WTC11 (cell line): Measurements from ENCODE around the gene PDAP1. TPM values are rescaled to one million over a fixed set of nuclear protein-coding genes. Genes with fewer than 3 reads are reported as not detected.

Source experiments
- CBFB ChIP-seq: sonication (generic); formaldehyde crosslinking; IDR thresholded peaks from 2 replicates; pipeline ENCODE4 v1.8.1; 2022; ENCODE audit warnings: mild to moderate bottlenecking, low read depth, missing genetic modification reagents
- ERG ChIP-seq: fragments of 250-450 bp; sonication (Bioruptor Pico); IDR thresholded peaks from 2 replicates; pipeline ENCODE4 v1.8.0; 2021; ENCODE audit warnings: mild to moderate bottlenecking
- FOXK1 ChIP-seq: sonication (generic); formaldehyde crosslinking; IDR thresholded peaks from 2 replicates; pipeline ENCODE4 v1.8.0; 2022; ENCODE audit warnings: mild to moderate bottlenecking, moderate library complexity, missing genetic modification reagents
- GTF2I ChIP-seq: fragments of 250-450 bp; sonication (Bioruptor Pico); conservative IDR thresholded peaks from 2 replicates; pipeline ENCODE4 v1.4.0; 2021; ENCODE audit warnings: mild to moderate bottlenecking
- MYBL2 ChIP-seq: sonication (generic); formaldehyde crosslinking; IDR thresholded peaks from 2 replicates; pipeline ENCODE4 v1.8.1; 2023; ENCODE audit warnings: mild to moderate bottlenecking, moderate library complexity, missing genetic modification reagents
- NFE2L1 ChIP-seq: sonication (generic); formaldehyde crosslinking; IDR thresholded peaks from 2 replicates; pipeline ENCODE4 v1.8.1; 2023; ENCODE audit warnings: missing genetic modification reagents
- PREB ChIP-seq: sonication (generic); formaldehyde crosslinking; IDR thresholded peaks from 2 replicates; pipeline ENCODE4 v1.8.1; 2022; ENCODE audit warnings: mild to moderate bottlenecking, missing genetic modification reagents, moderate library complexity, borderline replicate concordance
- RORB ChIP-seq: fragments of 250-450 bp; sonication (Bioruptor Pico); IDR thresholded peaks from 2 replicates; pipeline ENCODE4 v1.9.0; 2021; ENCODE audit warnings: mild to moderate bottlenecking
- SOX15 ChIP-seq: fragments of 250-450 bp; sonication (Bioruptor Pico); IDR thresholded peaks from 2 replicates; pipeline ENCODE4 v1.9.0; 2021; ENCODE audit warnings: mild to moderate bottlenecking
- SP1 ChIP-seq: sonication (generic); formaldehyde crosslinking; conservative IDR thresholded peaks from 2 replicates; pipeline ENCODE4 v1.8.1; 2022; ENCODE audit warnings: missing genetic modification reagents
- TP53 ChIP-seq: sonication (generic); formaldehyde crosslinking; IDR thresholded peaks from 2 replicates; pipeline ENCODE4 v1.8.1; 2023; ENCODE audit warnings: mild to moderate bottlenecking, missing genetic modification reagents
- ZBTB43 ChIP-seq: sonication (generic); formaldehyde crosslinking; IDR thresholded peaks from 2 replicates; pipeline ENCODE4 v1.8.1; 2023; ENCODE audit warnings: mild to moderate bottlenecking, missing genetic modification reagents
- ZMAT4 ChIP-seq: fragments of 250-450 bp; sonication (Bioruptor Pico); IDR thresholded peaks from 2 replicates; pipeline ENCODE4 v1.9.0; 2021; ENCODE audit warnings: mild to moderate bottlenecking
- ZNF138 ChIP-seq: sonication (generic); formaldehyde crosslinking; conservative IDR thresholded peaks from 2 replicates; pipeline ENCODE4 v1.8.1; 2022; ENCODE audit warnings: mild to moderate bottlenecking, moderate library complexity, missing genetic modification reagents
- ZNF263 ChIP-seq: sonication (generic); formaldehyde crosslinking; IDR thresholded peaks from 2 replicates; pipeline ENCODE4 v1.8.1; 2022; ENCODE audit warnings: low read depth, mild to moderate bottlenecking, moderate library complexity, missing genetic modification reagents
- ZNF512 ChIP-seq: sonication (generic); formaldehyde crosslinking; IDR thresholded peaks from 2 replicates; pipeline ENCODE4 v1.8.1; 2022; ENCODE audit warnings: missing genetic modification reagents, borderline replicate concordance
- total RNA-seq: library from RNA; stranded (reverse); gene quantifications from 3 replicates; pipeline ENCODE4 v1.2.3, GENCODE V29; 2021
- TF ChIP-seq, protein P1 (sequence below): fragments of 250-450 bp; sonication (Bioruptor Pico); IDR thresholded peaks from 2 replicates; pipeline ENCODE4 v1.9.0; 2021; ENCODE audit warnings: mild to moderate bottlenecking, borderline replicate concordance
- TF ChIP-seq, protein P2 (sequence below): fragments of 250-450 bp; sonication (Bioruptor Pico); conservative IDR thresholded peaks from 2 replicates; pipeline ENCODE4 v1.9.0; 2021; ENCODE audit warnings: mild to moderate bottlenecking
- TF ChIP-seq, protein P3 (sequence below): fragments of 250-450 bp; sonication (Bioruptor Pico); IDR thresholded peaks from 2 replicates; pipeline ENCODE4 v1.9.0; 2021; ENCODE audit warnings: moderate library complexity, mild to moderate bottlenecking, inconsistent platforms, borderline replicate concordance
- TF ChIP-seq, protein P4 (sequence below): sonication (generic); formaldehyde crosslinking; IDR thresholded peaks from 2 replicates; pipeline ENCODE4 v1.8.0; 2022; ENCODE audit warnings: missing genetic modification reagents

The PDAP1 gene
- total RNA-seq, 1 experiment from 2014 or later: 177 TPM

GRCh38 chr7:99438573-99439480, 30.4 kb upstream of the PDAP1 start, which contains the start of the genes CPSF4 and PTCD1 (continued):
- TF ChIP-seq, protein P1, sequence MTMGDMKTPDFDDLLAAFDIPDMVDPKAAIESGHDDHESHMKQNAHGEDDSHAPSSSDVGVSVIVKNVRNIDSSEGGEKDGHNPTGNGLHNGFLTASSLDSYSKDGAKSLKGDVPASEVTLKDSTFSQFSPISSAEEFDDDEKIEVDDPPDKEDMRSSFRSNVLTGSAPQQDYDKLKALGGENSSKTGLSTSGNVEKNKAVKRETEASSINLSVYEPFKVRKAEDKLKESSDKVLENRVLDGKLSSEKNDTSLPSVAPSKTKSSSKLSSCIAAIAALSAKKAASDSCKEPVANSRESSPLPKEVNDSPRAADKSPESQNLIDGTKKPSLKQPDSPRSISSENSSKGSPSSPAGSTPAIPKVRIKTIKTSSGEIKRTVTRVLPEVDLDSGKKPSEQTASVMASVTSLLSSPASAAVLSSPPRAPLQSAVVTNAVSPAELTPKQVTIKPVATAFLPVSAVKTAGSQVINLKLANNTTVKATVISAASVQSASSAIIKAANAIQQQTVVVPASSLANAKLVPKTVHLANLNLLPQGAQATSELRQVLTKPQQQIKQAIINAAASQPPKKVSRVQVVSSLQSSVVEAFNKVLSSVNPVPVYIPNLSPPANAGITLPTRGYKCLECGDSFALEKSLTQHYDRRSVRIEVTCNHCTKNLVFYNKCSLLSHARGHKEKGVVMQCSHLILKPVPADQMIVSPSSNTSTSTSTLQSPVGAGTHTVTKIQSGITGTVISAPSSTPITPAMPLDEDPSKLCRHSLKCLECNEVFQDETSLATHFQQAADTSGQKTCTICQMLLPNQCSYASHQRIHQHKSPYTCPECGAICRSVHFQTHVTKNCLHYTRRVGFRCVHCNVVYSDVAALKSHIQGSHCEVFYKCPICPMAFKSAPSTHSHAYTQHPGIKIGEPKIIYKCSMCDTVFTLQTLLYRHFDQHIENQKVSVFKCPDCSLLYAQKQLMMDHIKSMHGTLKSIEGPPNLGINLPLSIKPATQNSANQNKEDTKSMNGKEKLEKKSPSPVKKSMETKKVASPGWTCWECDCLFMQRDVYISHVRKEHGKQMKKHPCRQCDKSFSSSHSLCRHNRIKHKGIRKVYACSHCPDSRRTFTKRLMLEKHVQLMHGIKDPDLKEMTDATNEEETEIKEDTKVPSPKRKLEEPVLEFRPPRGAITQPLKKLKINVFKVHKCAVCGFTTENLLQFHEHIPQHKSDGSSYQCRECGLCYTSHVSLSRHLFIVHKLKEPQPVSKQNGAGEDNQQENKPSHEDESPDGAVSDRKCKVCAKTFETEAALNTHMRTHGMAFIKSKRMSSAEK: no peak
- TF ChIP-seq, protein P2, sequence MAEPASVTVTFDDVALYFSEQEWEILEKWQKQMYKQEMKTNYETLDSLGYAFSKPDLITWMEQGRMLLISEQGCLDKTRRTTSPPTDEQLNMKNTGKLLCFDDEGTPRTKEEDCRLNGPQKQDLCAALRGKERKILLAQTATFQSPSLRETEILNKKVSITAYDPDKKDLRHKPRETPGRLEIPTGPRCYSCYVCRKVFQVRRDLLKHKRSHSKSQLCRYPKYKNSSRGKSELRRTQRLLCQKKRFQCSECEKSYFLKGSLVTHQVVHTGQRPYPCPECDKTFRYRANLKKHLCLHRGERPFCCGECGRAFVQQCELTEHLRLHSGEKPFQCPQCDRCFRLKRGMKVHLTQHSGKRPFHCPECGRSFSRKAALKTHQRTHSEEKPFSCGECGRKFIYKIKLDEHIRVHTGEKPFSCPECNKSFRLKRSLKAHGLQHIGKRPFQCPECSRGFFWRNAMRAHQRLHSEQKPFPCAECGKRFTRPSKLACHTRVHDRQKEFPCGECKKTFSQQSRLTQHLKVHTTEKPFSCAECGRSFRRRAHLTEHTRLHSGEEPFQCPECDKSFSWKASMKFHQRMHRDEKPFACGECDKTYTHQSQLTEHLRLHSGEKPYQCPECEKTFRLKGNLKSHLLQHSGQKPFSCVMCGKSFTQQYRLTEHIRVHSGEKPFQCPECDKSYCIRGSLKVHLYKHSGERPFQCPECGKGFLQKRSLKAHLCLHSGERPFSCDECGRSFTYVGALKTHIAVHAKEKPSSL (CRISPR knock-in tag): no peak
- 0 out of 2 replicates have a peak, but pooled peaks have one; percentile 3 for TF ChIP-seq ZMAT4 (CRISPR knock-in tag)
- TF ChIP-seq SOX15 (CRISPR knock-in tag): no peak
- no peak for TF ChIP-seq PREB
- TF ChIP-seq ZNF138 (CRISPR knock-in tag): no peak
- 0 out of 2 replicates have a peak, but pooled peaks have one; percentile 25 for TF ChIP-seq TP53 (CRISPR knock-in tag)
- no peak for TF ChIP-seq RORB (CRISPR knock-in tag)
- TF ChIP-seq, protein P3, sequence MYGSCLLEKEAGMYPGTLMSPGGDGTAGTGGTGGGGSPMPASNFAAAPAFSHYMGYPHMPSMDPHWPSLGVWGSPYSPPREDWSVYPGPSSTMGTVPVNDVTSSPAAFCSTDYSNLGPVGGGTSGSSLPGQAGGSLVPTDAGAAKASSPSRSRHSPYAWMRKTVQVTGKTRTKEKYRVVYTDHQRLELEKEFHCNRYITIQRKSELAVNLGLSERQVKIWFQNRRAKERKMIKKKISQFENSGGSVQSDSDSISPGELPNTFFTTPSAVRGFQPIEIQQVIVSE (CRISPR knock-in tag): no peak
- TF ChIP-seq FOXK1 (CRISPR knock-in tag): peak; percentile 84
- TF ChIP-seq ZBTB43 (CRISPR knock-in tag): peak; percentile 78; the same call in 1 of the 2 replicates
- TF ChIP-seq ZNF263 (CRISPR knock-in tag): peak; percentile 87
- peak; percentile 93 for TF ChIP-seq NFE2L1 (CRISPR knock-in tag)
- TF ChIP-seq ERG (CRISPR knock-in tag): no peak
- TF ChIP-seq GTF2I: no peak
- TF ChIP-seq, protein P4, sequence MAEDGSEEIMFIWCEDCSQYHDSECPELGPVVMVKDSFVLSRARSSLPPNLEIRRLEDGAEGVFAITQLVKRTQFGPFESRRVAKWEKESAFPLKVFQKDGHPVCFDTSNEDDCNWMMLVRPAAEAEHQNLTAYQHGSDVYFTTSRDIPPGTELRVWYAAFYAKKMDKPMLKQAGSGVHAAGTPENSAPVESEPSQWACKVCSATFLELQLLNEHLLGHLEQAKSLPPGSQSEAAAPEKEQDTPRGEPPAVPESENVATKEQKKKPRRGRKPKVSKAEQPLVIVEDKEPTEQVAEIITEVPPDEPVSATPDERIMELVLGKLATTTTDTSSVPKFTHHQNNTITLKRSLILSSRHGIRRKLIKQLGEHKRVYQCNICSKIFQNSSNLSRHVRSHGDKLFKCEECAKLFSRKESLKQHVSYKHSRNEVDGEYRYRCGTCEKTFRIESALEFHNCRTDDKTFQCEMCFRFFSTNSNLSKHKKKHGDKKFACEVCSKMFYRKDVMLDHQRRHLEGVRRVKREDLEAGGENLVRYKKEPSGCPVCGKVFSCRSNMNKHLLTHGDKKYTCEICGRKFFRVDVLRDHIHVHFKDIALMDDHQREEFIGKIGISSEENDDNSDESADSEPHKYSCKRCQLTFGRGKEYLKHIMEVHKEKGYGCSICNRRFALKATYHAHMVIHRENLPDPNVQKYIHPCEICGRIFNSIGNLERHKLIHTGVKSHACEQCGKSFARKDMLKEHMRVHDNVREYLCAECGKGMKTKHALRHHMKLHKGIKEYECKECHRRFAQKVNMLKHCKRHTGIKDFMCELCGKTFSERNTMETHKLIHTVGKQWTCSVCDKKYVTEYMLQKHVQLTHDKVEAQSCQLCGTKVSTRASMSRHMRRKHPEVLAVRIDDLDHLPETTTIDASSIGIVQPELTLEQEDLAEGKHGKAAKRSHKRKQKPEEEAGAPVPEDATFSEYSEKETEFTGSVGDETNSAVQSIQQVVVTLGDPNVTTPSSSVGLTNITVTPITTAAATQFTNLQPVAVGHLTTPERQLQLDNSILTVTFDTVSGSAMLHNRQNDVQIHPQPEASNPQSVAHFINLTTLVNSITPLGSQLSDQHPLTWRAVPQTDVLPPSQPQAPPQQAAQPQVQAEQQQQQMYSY (CRISPR knock-in tag): 0 out of 2 replicates have a peak, but pooled peaks have one; percentile 21
- TF ChIP-seq CBFB (CRISPR knock-in tag): peak; percentile 80; the same call in 1 of the 2 replicates
- TF ChIP-seq MYBL2: peak; percentile 95
- TF ChIP-seq ZNF512 (CRISPR knock-in tag): no peak
- peak; percentile 95 for TF ChIP-seq SP1 (CRISPR knock-in tag)
